Pancreas (tissue), 10 donors: ENCODE results near the gene VEGFC. TPM values are rescaled to one million over a fixed set of nuclear protein-coding genes. Genes with fewer than 3 reads are reported as not detected.

ENCODE experiments used
- ATAC-seq, 4 donors: fragments of 200-7000 bp; cut with Tn5 transposase; one replicate each; pipeline versions ENCODE4 v1.8.0 to v1.9.1; 2020; ENCODE audit warnings: mild to moderate bottlenecking in 4 of 4, moderate library complexity in 4 of 4
- DNase-seq, 6 donors: peaks; one replicate each; pipeline ENCODE4 v3.0.0-alpha.2; 2020
- FAIRE-seq: peaks from 2 replicates; lab custom pipeline; 2012; peaks lifted over from hg19 to GRCh38; lab: Jason Lieb, UNC
- H3K27ac ChIP-seq, 4 donors: fragments of 200-600 bp; sonication (generic); 1 replicate in 3 of 4; 2 replicates in 1 of 4; pipeline versions ENCODE4 v1.5.0 to v1.8.0; 2020
- H3K27me3 ChIP-seq, 4 donors: fragments of 200-600 bp; one replicate each; pipeline ENCODE4 v1.8.0; 2021
- H3K36me3 ChIP-seq, 3 donors: fragments of 200-600 bp; sonication (generic) in 1 of 3; one replicate each; pipeline versions ENCODE4 v1.5.0 to v1.8.0; 2020 to 2021
- H3K4me1 ChIP-seq, 3 donors: fragments of 200-600 bp; one replicate each; pipeline ENCODE4 v1.8.0; 2021
- H3K4me3 ChIP-seq, 4 donors: fragments of 200-600 bp; sonication (generic) in 2 of 4; one replicate each; pipeline versions ENCODE4 v1.5.0 to v1.8.0; 2020 to 2021
- H3K9me3 ChIP-seq, 4 donors: fragments of 200-600 bp; one replicate each; pipeline ENCODE4 v1.8.0; 2021
- CTCF ChIP-seq, 4 donors: fragments of 200-600 bp; sonication (generic) in 3 of 4; IDR thresholded peaks; one replicate each; pipeline versions ENCODE4 v1.5.0 to v1.8.0; 2021; ENCODE audit warnings: antibody characterized with exemption in 4 of 4
- WGBS, 2 donors: extraction: QIAGEN DNeasy Blood & Tissue Kit; methylation state at CpG; one replicate each; pipeline ENCODE4 v1.1.7; 2013; 5-methylcytosine and 5-hydroxymethylcytosine counted together
- intact Hi-C, 3 donors: fragments of 100-400 bp; cut with DNase I; formaldehyde crosslinking; loops; one replicate each; pipeline versions ENCODE4 v1.11.1 to v1.14.2; 2022
- polyA plus RNA-seq, 2 donors: library from polyadenylated mRNA; stranded (reverse); fragments of 200-250 nt; gene quantifications; one replicate each; pipeline ENCODE4 v1.2.3, GENCODE V29; 2013
- total RNA-seq, 6 donors: library from RNA; stranded (reverse); fragmentation: NEBNext Ultra II Directional in 4 of 6; extraction: Animal tissue kit (Norgen Biotek cat#: 25700) in 4 of 6; gene quantifications; one replicate each; pipeline versions ENCODE4 v1.2.1 to v1.2.4, GENCODE V29; 2021 to 2023
- donor health status: healthy with polysubstance abuse.
- donor health status: DM: no; HTN: no; CAD: no; lungs with moderate emphysema.
- donor health status: DM: no; HTN: no; CAD: no.
- donor health status: control.
- donor health status: control.
- donor health status: Bipolar disorder and iron deficiency.
- donor health status: DM: yes; HTN: yes; CAD: no.
- donor health status: DM: no; HTN: no; CAD: no.
- donor health status: DM: no; HTN: no; CAD: no.
- donor health status: DM: yes; HTN: yes; CAD: no.

The VEGFC gene
- total and polyA plus RNA-seq, 8 donors: 0.67 to 3.3 (median 1.1) TPM

DNA sequence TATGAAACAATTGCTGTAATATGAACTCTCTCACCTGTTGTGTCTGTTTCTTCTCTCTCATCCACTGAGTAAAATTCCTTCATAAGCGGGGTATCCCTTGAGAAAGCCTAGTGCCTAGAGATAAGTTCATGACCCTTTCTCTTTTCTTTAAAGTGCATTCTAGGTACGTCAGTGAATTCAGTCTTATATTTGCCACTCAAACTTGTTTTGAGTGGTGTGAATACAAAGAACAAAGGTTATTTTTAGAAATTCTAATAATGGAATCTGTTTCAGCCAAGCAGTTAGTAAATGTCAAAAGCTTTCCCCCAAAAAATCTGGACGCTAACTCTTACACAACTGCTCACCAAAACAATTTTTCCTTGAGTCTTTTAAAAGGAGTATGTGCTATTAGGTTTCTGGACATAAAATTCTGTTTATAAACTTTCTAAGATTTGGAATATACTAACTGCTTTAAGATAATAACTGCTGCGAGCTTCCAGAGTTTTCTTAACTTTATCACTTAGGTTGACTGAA, 112.0 kb downstream of the VEGFC start:
- Histone ChIP-seq H3K27me3 (no peaks in the 10 kb centered on the region), H3K4me1 (no peaks in the 10 kb centered on the region), H3K4me3 (no peak overlapping the region), H3K9me3 (no peaks in the 10 kb centered on the region), H3K36me3 (no peaks in the 10 kb centered on the region), H3K27ac (no peak overlapping the region)
- intact Hi-C loops: no loop called here
- ATAC-seq (no peak), FAIRE-seq (no peak), DNase-seq (no peak)
- WGBS, 2 donors: 55 to 61% methylated on average over 4 of the region's 4 CpGs
- no peak for TF ChIP-seq CTCF (IDR thresholded peaks at IDR 0.05)

DNA sequence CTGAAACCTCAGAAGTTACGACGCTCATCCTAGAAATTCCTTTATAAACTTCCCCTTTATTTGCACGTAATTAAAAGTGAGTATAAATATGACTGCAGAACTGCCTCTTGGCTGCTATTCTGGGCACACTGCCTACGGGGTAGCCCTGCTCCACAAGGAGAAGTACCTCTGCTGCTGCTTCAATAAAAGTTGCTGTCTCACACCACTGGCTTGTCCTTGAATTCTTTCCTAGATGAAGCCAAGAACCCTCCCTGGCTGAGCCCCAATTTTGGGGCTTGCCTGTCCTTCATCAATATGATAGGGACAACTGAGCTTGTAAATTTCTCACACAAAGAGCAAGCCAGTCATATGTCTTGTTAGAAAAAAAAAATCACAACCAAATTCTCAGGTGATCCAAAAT, 115.8 kb downstream of the VEGFC start:
- Histone ChIP-seq H3K4me1 (no peaks in the 10 kb centered on the region), H3K9me3 (no peaks in the 10 kb centered on the region), H3K27ac (no peak overlapping the region), H3K4me3 (no peak overlapping the region), H3K27me3 (no peaks in the 10 kb centered on the region), H3K36me3 (no peaks in the 10 kb centered on the region)
- no peak for TF ChIP-seq CTCF (IDR thresholded peaks at IDR 0.05)
- intact Hi-C loops: no loop called here
- ATAC-seq (no peak), FAIRE-seq (no peak), DNase-seq (no peak)
- 63 to 77% methylated on average over 4 of the region's 4 CpGs for WGBS, 2 donors

DNA sequence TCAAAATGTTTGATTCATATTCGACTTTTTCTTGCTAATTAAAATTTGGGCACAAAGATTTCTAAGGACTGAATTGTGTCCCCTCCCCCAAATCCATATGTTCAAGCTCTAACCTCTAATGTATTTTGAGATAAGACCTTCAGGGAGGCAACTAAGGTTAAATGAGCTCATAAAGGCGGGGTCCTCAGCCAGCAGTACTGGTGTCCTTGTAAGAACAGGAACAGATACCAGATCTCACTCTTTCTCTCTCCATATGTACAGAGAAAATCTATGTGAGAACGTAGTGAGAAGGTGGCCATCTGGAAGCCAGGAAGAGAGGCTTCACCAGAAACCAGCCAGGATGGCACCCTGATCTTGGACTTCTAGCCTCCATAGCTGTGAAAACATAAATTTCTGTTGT, 116.9 kb downstream of the VEGFC start:
- no peaks in the 10 kb centered on the region for H3K4me1 ChIP-seq
- H3K27ac ChIP-seq: no peak overlapping the region
- DNase-seq (no peak), ATAC-seq (no peak), FAIRE-seq (no peak)
- WGBS, 2 donors: 41 to 56% methylated on average over 3 of the region's 3 CpGs
- H3K9me3 ChIP-seq: no peaks in the 10 kb centered on the region
- H3K36me3 ChIP-seq: no peaks in the 10 kb centered on the region
- H3K27me3 ChIP-seq: no peaks in the 10 kb centered on the region
- intact Hi-C loops: no loop called here
- no peak for TF ChIP-seq CTCF (IDR thresholded peaks at IDR 0.05)
- H3K4me3 ChIP-seq: no peak overlapping the region

DNA sequence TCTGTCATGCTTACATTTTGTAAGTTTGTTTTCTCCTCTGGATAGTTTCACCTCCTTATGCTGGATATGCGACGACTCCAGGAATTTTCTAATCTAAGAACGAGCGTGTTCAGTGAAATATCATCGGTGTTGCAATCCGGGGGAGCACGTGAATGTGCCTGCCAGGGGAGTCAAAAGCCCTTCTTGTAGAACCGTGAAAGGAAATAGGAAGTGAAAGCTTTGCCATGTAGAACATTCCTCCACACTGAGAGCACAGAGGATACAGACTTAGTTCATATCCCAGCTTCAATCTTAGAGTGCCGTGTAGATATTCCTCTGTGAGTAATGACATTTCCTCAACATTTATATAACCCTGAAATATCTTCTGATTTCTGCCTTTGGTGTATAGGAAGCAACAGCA, 121.2 kb downstream of the VEGFC start:
- intact Hi-C loops: no loop called here
- Histone ChIP-seq H3K4me1 (no peaks in the 10 kb centered on the region), H3K27ac (no peak overlapping the region), H3K27me3 (no peaks in the 10 kb centered on the region), H3K36me3 (no peaks in the 10 kb centered on the region), H3K9me3 (no peaks in the 10 kb centered on the region), H3K4me3 (no peak overlapping the region)
- no peak for ATAC-seq
- no peak for FAIRE-seq
- no peak for TF ChIP-seq CTCF (IDR thresholded peaks at IDR 0.05)
- no peak for DNase-seq
- WGBS, 2 donors: 61 to 79% methylated on average over 9 of the region's 9 CpGs

DNA sequence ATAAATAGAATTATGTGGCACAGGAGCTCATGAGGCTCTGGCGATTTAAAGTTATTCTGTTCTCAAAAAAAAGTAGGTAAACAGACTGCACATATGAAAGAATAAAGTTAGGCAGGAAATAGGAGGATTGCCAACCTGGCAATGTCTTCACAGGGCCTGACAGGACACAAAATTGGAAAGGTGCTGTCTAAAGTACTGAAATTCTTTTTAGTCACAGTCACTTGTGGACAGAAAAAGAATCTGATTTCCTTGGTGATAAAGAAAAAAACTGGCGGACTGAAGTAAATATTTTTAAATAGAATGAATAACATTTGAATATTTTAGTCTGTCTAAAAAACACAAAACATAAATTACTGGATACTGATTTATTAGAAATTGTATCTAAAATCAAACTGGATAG, 124.4 kb downstream of the VEGFC start:
- Histone ChIP-seq H3K27ac (no peak overlapping the region), H3K36me3 (no peaks in the 10 kb centered on the region), H3K9me3 (no peaks in the 10 kb centered on the region), H3K4me1 (no peaks in the 10 kb centered on the region), H3K27me3 (no peaks in the 10 kb centered on the region), H3K4me3 (no peak overlapping the region)
- no peak for TF ChIP-seq CTCF (IDR thresholded peaks at IDR 0.05)
- no peak for DNase-seq
- intact Hi-C loops: no loop called here
- 11 to 24% methylated on average over 2 of the region's 2 CpGs for WGBS, 2 donors
- no peak for FAIRE-seq
- ATAC-seq: no peak
